ENCODE data around the gene ARRDC2. TPM values are rescaled to one million over a fixed set of nuclear protein-coding genes. Genes with fewer than 3 reads are reported as not detected.

The ARRDC2 gene
- polyA plus RNA-seq, 3 donors, result 13.8 to 99.8 (median 23.9) TPM

DNA sequence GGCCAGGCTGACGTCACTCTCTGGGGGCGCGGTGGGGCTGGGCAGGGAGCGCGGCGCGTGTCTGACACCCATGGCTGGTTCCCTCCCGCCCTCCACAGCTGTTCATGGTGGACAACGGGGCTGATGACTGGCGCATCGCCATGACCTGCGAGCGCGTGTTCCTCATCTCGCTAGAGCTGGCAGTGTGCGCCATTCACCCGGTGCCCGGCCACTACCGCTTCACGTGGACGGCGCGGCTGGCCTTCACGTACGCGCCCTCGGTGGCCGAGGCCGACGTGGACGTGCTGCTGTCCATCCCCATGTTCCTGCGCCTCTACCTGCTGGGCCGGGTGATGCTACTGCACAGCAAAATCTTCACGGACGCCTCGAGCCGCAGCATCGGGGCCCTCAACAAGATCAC, 26.4 kb upstream of the ARRDC2 start:
- no peak overlapping the region for H3K27ac ChIP-seq (ENCODE audit: low read depth in 1 of 2, low read length in 2 of 2)
- Mint-ChIP-seq H3K4me1 (peaks cover 9% of the 10 kb centered on the region), H3K4me3 (no peak overlapping the region), H3K27me3 (ENCODE audit: low read depth in 3 of 3) (peaks cover 4 to 20% (median 8%) of the 10 kb centered on the region in 3 donors), H3K27ac (no peak overlapping the region), H3K9me3 (no peaks in the 10 kb centered on the region), H3K36me3 (no peaks in the 10 kb centered on the region)
- H3K4me2 ChIP-seq (replicated peaks; ENCODE audit: extremely low read depth, low read length, poor library complexity, severe bottlenecking), result no peak overlapping the region
- H3K4me3 ChIP-seq (replicated peaks in 1 of 3; ENCODE audit: low read depth in 2 of 3, low read length in 3 of 3), result no peak overlapping the region
- H2AFZ ChIP-seq (ENCODE audit: insufficient read depth, low read depth, low read length, poor library complexity, severe bottlenecking), result no peak overlapping the region
- TF ChIP-seq CTCF (IDR thresholded peaks at IDR 0.05), result no peak
- H4K20me1 ChIP-seq (ENCODE audit: insufficient read depth, low read length), result no peaks in the 10 kb centered on the region
- no peak for DNase-seq
- H3K79me2 ChIP-seq (ENCODE audit: insufficient read depth, low read length), result no peaks in the 10 kb centered on the region
- no peaks in the 10 kb centered on the region for H3K9me3 ChIP-seq (replicated peaks in 1 of 2; ENCODE audit: control insufficient read depth in 1 of 2, insufficient read depth in 1 of 2, low read length in 2 of 2)
- H3K36me3 ChIP-seq (replicated peaks in 1 of 2; ENCODE audit: control insufficient read depth in 1 of 2, insufficient read depth in 2 of 2, low read length in 2 of 2), result no peaks in the 10 kb centered on the region
- WGBS (ENCODE audit: insufficient coverage), result 96% methylated on average over 38 of the region's 38 CpGs
- intact Hi-C loops (cut with micrococcal nuclease), result no loop called here
- no peak overlapping the region for H3K9ac ChIP-seq (ENCODE audit: insufficient read depth, low read length, poor library complexity, severe bottlenecking)
- no peaks in the 10 kb centered on the region for H3K27me3 ChIP-seq (ENCODE audit: control insufficient read depth in 2 of 2, insufficient read depth in 2 of 2, low read length in 2 of 2)
- peaks cover 0 to 5% of the 10 kb centered on the region in 2 donors for H3K4me1 ChIP-seq (ENCODE audit: control insufficient read depth in 1 of 2, insufficient read depth in 2 of 2, low read length in 2 of 2)

DNA sequence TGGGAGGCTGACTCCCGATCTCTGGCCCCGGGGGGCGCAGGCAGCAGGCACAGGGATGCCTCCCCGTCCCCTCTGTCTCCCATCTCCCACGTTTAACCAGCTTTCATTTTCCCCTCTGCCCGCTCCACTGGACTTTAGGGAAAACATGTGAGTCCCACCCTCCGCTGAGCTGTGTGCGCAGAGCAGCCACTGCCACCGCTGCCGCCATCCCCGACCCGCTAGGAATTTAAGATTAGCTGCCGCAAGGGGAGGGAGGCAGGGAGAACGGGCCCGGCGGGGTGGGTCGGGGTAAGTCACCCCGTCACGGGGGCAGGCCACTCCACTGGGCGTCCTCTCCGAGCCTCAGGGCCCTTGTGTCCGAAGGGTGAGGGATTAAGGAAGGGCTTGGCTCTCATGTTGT, 25.5 kb upstream of the ARRDC2 start:
- Histone ChIP-seq H3K4me2 (replicated peaks; ENCODE audit: extremely low read depth, low read length, poor library complexity, severe bottlenecking) (no peak overlapping the region), H3K9ac (ENCODE audit: insufficient read depth, low read length, poor library complexity, severe bottlenecking) (no peak overlapping the region), H3K36me3 (replicated peaks in 1 of 2; ENCODE audit: control insufficient read depth in 1 of 2, insufficient read depth in 2 of 2, low read length in 2 of 2) (no peaks in the 10 kb centered on the region), H2AFZ (ENCODE audit: insufficient read depth, low read depth, low read length, poor library complexity, severe bottlenecking) (no peak overlapping the region), H3K4me3 (replicated peaks in 1 of 3; ENCODE audit: low read depth in 2 of 3, low read length in 3 of 3) (no peak overlapping the region), H3K27ac (ENCODE audit: low read depth in 1 of 2, low read length in 2 of 2) (no peak overlapping the region), H3K27me3 (ENCODE audit: control insufficient read depth in 2 of 2, insufficient read depth in 2 of 2, low read length in 2 of 2) (no peaks in the 10 kb centered on the region), H3K9me3 (replicated peaks in 1 of 2; ENCODE audit: control insufficient read depth in 1 of 2, insufficient read depth in 1 of 2, low read length in 2 of 2) (no peaks in the 10 kb centered on the region), H3K4me1 (ENCODE audit: control insufficient read depth in 1 of 2, insufficient read depth in 2 of 2, low read length in 2 of 2) (peaks cover 0 to 5% of the 10 kb centered on the region in 2 donors), H3K79me2 (ENCODE audit: insufficient read depth, low read length) (no peaks in the 10 kb centered on the region), H4K20me1 (ENCODE audit: insufficient read depth, low read length) (no peaks in the 10 kb centered on the region)
- no peak for TF ChIP-seq CTCF (IDR thresholded peaks at IDR 0.05)
- no peaks in the 10 kb centered on the region for H3K36me3 Mint-ChIP-seq
- no peak overlapping the region for H3K4me3 Mint-ChIP-seq
- H3K9me3 Mint-ChIP-seq, result no peaks in the 10 kb centered on the region
- H3K27me3 Mint-ChIP-seq (ENCODE audit: low read depth in 3 of 3), result peaks cover 4 to 20% (median 10%) of the 10 kb centered on the region in 3 donors
- 96% methylated on average over 12 of the region's 22 CpGs for WGBS (ENCODE audit: insufficient coverage)
- intact Hi-C loops (cut with micrococcal nuclease), result no loop called here
- peaks cover 7% of the 10 kb centered on the region for H3K4me1 Mint-ChIP-seq
- no peak overlapping the region for H3K27ac Mint-ChIP-seq
- no peak for DNase-seq

All from CD14-positive monocyte (primary cell).